DOHH2 (cell line): ENCODE results near the gene RNF32.

ENCODE experiments used
- H3F3A ChIP-seq: fragments of 200-600 bp; sonication (generic), shearing (Covaris generic); 2 replicates; pipeline ENCODE4 v1.6.0; 2016; ENCODE audit warnings: antibody characterized with exemption, mild to moderate bottlenecking; ENCODE audit not compliant: control insufficient read depth, insufficient read depth
- H3K27ac ChIP-seq: fragments of 200-600 bp; sonication (generic); 2 replicates; pipeline ENCODE4 v1.5.1; 2014; ENCODE audit warnings: low read depth, mild to moderate bottlenecking, low read length, moderate library complexity
- H3K27me3 ChIP-seq: fragments of 200-600 bp; sonication (generic); 2 replicates; pipeline ENCODE4 v1.6.1; 2014; ENCODE audit warnings: mild to moderate bottlenecking, low read length, mixed read lengths; ENCODE audit not compliant: control insufficient read depth
- H3K36me3 ChIP-seq: fragments of 200-600 bp; sonication (generic); 2 replicates; pipeline ENCODE4 v1.6.1; 2014; ENCODE audit warnings: mild to moderate bottlenecking, low read length, moderate library complexity, mixed read lengths; ENCODE audit not compliant: control insufficient read depth
- H3K4me1 ChIP-seq: fragments of 200-600 bp; sonication (generic); 2 replicates; pipeline ENCODE4 v1.6.1; 2014; ENCODE audit warnings: mild to moderate bottlenecking, low read length, mixed read lengths; ENCODE audit not compliant: control insufficient read depth
- H3K4me2 ChIP-seq: fragments of 200-600 bp; sonication (generic); 2 replicates; pipeline ENCODE4 v1.6.0; 2014; ENCODE audit warnings: mild to moderate bottlenecking, low read length, moderate library complexity
- H3K4me3 ChIP-seq: fragments of 200-600 bp; sonication (generic); 2 replicates; pipeline ENCODE4 v1.5.1; 2014; ENCODE audit warnings: mild to moderate bottlenecking, low read length, mixed read lengths
- H3K79me2 ChIP-seq: fragments of 200-600 bp; sonication (generic); 2 replicates; pipeline ENCODE4 v1.6.1; 2014; ENCODE audit warnings: mild to moderate bottlenecking, low read length, mixed read lengths; ENCODE audit not compliant: control insufficient read depth
- H3K9me2 ChIP-seq: fragments of 200-600 bp; sonication (generic); replicated peaks from 2 replicates; pipeline ENCODE4 v1.6.1; 2014; ENCODE audit warnings: mild to moderate bottlenecking, low read length, mixed read lengths; ENCODE audit not compliant: control insufficient read depth
- H3K9me3 ChIP-seq: fragments of 200-600 bp; sonication (generic); 2 replicates; pipeline ENCODE4 v1.6.1; 2014; ENCODE audit warnings: antibody characterized with exemption, low read length, mixed read lengths; ENCODE audit not compliant: control insufficient read depth, insufficient read depth
- H4K20me1 ChIP-seq: fragments of 200-600 bp; sonication (generic); 2 replicates; pipeline ENCODE4 v1.6.0; 2014; ENCODE audit warnings: low read depth, mild to moderate bottlenecking, antibody characterized with exemption, low read length, moderate library complexity; ENCODE audit not compliant: control insufficient read depth, insufficient read depth
- EZH2phosphoT487 ChIP-seq: fragments of 200-600 bp; sonication (generic); IDR thresholded peaks from 2 replicates; pipeline ENCODE4 v1.6.1; 2017; ENCODE audit warnings: borderline replicate concordance, mild to moderate bottlenecking, antibody characterized with exemption, low read length, moderate library complexity, mixed read lengths
- TF ChIP-seq, protein P1 (sequence below): fragments of 200-600 bp; sonication (generic); IDR thresholded peaks from one replicate; pipeline ENCODE4 v1.5.1; 2014; ENCODE audit warnings: antibody characterized with exemption, mild to moderate bottlenecking, low read depth, low read length; ENCODE audit not compliant: poor library complexity, severe bottlenecking

Gene RNF32

DNA sequence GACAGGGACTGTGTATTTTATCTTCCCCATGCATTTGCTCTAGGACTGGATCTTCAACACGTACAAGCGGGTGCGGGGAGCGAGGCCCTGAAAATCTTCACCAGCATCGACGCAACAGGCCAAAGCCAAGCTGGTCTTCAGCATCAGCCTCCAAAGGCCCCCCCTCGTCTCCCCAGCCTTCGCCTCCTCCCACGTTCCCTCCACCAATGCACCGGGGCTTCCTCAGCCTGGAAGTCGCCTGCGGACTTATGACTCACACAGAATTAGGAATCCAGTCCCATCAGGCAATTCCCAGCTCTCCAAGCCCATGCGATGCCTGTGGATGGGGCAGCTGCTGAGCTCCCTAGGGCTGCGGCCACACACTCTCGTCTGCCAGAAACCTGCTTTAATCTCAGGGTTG, 36.3 kb upstream of the RNF32 start:
- Histone ChIP-seq H3K4me3 (no peak overlapping the region), H4K20me1 (no peaks in the 10 kb centered on the region), H3K4me2 (no peak overlapping the region), H3K4me1 (no peaks in the 10 kb centered on the region), H3K79me2 (no peaks in the 10 kb centered on the region), H3K9me3 (no peaks in the 10 kb centered on the region), H3K27me3 (no peaks in the 10 kb centered on the region), H3F3A (no peaks in the 10 kb centered on the region), H3K27ac (no peak overlapping the region), H3K36me3 (no peaks in the 10 kb centered on the region), H3K9me2 (no peaks in the 10 kb centered on the region)
- TF ChIP-seq, protein P1, sequence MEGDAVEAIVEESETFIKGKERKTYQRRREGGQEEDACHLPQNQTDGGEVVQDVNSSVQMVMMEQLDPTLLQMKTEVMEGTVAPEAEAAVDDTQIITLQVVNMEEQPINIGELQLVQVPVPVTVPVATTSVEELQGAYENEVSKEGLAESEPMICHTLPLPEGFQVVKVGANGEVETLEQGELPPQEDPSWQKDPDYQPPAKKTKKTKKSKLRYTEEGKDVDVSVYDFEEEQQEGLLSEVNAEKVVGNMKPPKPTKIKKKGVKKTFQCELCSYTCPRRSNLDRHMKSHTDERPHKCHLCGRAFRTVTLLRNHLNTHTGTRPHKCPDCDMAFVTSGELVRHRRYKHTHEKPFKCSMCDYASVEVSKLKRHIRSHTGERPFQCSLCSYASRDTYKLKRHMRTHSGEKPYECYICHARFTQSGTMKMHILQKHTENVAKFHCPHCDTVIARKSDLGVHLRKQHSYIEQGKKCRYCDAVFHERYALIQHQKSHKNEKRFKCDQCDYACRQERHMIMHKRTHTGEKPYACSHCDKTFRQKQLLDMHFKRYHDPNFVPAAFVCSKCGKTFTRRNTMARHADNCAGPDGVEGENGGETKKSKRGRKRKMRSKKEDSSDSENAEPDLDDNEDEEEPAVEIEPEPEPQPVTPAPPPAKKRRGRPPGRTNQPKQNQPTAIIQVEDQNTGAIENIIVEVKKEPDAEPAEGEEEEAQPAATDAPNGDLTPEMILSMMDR, result no peak
- no peak for TF ChIP-seq EZH2phosphoT487

DNA sequence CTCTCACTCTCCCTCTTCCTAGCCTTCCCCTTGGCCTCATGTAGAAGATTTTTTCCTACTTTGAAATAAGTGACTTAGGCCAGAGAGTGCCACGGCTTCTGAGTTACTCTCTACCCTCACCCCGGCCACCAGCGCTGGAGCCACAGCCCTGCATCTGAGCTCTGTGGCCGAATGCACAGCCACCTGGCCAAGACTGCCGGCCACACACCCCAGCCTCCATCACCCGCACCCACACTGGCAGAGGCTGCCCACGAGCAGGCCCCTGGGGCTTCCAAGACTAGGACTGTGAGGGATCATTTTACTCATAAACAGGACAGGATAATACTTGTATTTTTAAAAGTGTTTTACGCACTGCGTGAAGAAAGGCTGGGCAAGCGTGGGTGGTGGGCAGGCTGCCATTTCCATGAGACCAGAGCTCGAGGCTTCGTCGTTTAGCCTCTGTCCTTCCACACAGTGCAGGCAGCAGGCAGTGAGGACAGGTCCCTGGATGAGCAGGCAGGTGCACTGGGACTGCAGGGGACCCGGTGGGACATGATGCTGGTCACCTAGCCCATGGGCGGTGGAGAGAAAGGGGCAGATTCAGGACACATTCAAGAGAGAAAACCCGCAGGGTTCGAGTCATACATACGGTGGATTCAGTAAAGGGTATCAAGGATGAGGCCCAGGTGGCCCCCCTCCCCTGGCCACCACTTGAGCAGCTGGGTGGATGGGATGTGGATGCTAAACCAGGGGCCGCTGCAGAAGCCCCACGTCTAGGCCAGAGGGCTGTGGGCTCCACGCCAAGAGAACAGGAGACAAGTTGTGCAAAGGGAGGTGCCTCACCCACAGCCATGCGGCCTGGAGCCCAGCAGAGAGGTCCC, 35.5 kb upstream of the RNF32 start:
- TF ChIP-seq EZH2phosphoT487, result no peak
- TF ChIP-seq, protein P1, result no peak
- Histone ChIP-seq H3K36me3 (no peaks in the 10 kb centered on the region), H3K4me2 (no peak overlapping the region), H3F3A (no peaks in the 10 kb centered on the region), H3K4me1 (no peaks in the 10 kb centered on the region), H3K9me3 (no peaks in the 10 kb centered on the region), H3K4me3 (no peak overlapping the region), H3K9me2 (no peaks in the 10 kb centered on the region), H4K20me1 (no peaks in the 10 kb centered on the region), H3K79me2 (no peaks in the 10 kb centered on the region), H3K27me3 (no peaks in the 10 kb centered on the region), H3K27ac (no peak overlapping the region)

DNA sequence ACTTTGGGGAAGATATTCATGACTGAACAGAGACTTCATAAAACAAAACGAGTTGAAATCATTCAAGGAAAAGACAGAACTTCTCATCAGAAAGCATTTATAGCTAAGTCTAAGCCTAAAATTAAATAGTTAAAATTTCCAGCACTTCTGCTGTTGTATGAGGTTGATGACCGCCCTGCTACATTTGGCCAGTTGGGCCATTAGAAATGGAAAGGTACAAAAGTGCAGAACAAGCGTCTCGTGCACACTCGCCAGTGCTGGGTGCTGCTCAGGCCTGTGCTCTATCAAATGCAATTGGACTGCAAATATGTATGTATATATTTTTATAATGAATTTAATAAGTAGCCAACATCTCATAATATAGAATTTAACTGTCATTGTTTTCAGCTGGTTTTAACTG, 34.4 kb upstream of the RNF32 start:
- Histone ChIP-seq H3K79me2 (no peaks in the 10 kb centered on the region), H3K4me1 (no peaks in the 10 kb centered on the region), H3F3A (no peaks in the 10 kb centered on the region), H3K27me3 (no peaks in the 10 kb centered on the region), H3K9me3 (no peaks in the 10 kb centered on the region), H3K4me2 (no peak overlapping the region), H3K9me2 (no peaks in the 10 kb centered on the region), H3K27ac (no peak overlapping the region), H3K36me3 (no peaks in the 10 kb centered on the region), H3K4me3 (no peak overlapping the region), H4K20me1 (no peaks in the 10 kb centered on the region)
- TF ChIP-seq EZH2phosphoT487, result no peak
- TF ChIP-seq, protein P1, result no peak
